Calu3 (cell line): Measurements from ENCODE around the gene DEAF1. TPM values are rescaled to one million over a fixed set of nuclear protein-coding genes. Genes with fewer than 3 reads are reported as not detected.

ENCODE experiments used
- BruUV-seq: library from RNA; stranded (reverse); fragments of 400-500 nt; replicated peaks from 2 replicates; lab custom pipeline; 2021; lab: Mats Ljungman, UMichigan
- CTCF ChIA-PET: fragments of 300-600 bp; sonication (Branson Sonifier 250); formaldehyde crosslinking; loops from one replicate; lab custom pipeline; 2022; ENCODE audit warnings: antibody characterized with exemption; lab: Charles Lee
- DNase-seq: peaks from one replicate; pipeline ENCODE4 v3.0.0; 2022
- H3K27ac Mint-ChIP-seq: one replicate; pipeline ENCODE4 v1.8.0; 2022; ENCODE audit warnings: mixed read lengths; ENCODE audit not compliant: unreplicated experiment
- H3K27me3 Mint-ChIP-seq: one replicate; pipeline ENCODE4 v1.8.0; 2022; ENCODE audit warnings: mixed read lengths; ENCODE audit not compliant: unreplicated experiment
- H3K36me3 Mint-ChIP-seq: one replicate; pipeline ENCODE4 v1.8.0; 2022; ENCODE audit warnings: mild to moderate bottlenecking, moderate library complexity, mixed read lengths; ENCODE audit not compliant: insufficient read depth, unreplicated experiment
- H3K4me1 Mint-ChIP-seq: one replicate; pipeline ENCODE4 v1.8.0; 2022; ENCODE audit warnings: mild to moderate bottlenecking, low read depth, mixed read lengths; ENCODE audit not compliant: unreplicated experiment
- H3K4me3 Mint-ChIP-seq: one replicate; pipeline ENCODE4 v1.8.0; 2022; ENCODE audit warnings: mild to moderate bottlenecking, low read depth, moderate library complexity, mixed read lengths; ENCODE audit not compliant: unreplicated experiment
- H3K9me3 Mint-ChIP-seq: one replicate; pipeline ENCODE4 v1.8.0; 2022; ENCODE audit warnings: low read depth, mixed read lengths; ENCODE audit not compliant: unreplicated experiment
- intact Hi-C: fragments of 100-400 bp; cut with micrococcal nuclease; formaldehyde crosslinking; loops from one replicate; pipeline ENCODE4 v1.10.0; 2022; ENCODE audit not compliant: unreplicated experiment
- total RNA-seq: library from RNA; stranded (reverse); gene quantifications from 2 replicates; pipeline ENCODE4 v1.2.3, GENCODE V29; 2022
- TF ChIP-seq, protein P1 (sequence below): fragments of 200-600 bp; IDR thresholded peaks from one replicate; pipeline ENCODE4 v1.8.0; 2022; ENCODE audit warnings: antibody characterized with exemption; ENCODE audit not compliant: unreplicated experiment

DEAF1 gene
- total RNA-seq, 1 experiment from 2014 or later: 57.0 TPM

DNA sequence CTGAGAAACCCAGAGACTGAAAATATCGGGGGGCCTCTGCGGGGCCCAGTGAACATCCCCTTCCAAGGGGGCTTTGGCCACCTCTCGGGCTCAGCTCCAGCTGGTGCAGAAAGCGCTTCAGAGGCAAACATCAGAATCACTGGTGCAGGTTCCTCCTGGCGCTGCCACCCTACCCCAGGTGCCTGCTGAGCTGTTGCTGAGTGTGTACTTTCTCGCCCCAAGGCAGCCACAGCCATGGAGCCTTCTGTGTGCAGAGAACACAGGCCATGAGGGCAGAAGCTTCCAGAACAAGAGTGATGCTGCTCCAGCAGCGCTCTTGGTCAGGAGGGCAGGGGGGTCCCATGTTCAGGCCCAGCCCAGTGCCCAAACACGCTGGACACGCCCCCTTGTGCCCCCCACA is 51.7 kb downstream of the DEAF1 start:
- Mint-ChIP-seq H3K36me3 (peaks cover 48% of the 10 kb centered on the region), H3K9me3 (no peaks in the 10 kb centered on the region), H3K27ac (no peak overlapping the region), H3K4me1 (no peaks in the 10 kb centered on the region), H3K4me3 (no peak overlapping the region), H3K27me3 (no peaks in the 10 kb centered on the region)
- CTCF ChIA-PET: no interaction called here
- no TSS peak for BruUV-seq
- no peak for DNase-seq
- TF ChIP-seq, protein P1, sequence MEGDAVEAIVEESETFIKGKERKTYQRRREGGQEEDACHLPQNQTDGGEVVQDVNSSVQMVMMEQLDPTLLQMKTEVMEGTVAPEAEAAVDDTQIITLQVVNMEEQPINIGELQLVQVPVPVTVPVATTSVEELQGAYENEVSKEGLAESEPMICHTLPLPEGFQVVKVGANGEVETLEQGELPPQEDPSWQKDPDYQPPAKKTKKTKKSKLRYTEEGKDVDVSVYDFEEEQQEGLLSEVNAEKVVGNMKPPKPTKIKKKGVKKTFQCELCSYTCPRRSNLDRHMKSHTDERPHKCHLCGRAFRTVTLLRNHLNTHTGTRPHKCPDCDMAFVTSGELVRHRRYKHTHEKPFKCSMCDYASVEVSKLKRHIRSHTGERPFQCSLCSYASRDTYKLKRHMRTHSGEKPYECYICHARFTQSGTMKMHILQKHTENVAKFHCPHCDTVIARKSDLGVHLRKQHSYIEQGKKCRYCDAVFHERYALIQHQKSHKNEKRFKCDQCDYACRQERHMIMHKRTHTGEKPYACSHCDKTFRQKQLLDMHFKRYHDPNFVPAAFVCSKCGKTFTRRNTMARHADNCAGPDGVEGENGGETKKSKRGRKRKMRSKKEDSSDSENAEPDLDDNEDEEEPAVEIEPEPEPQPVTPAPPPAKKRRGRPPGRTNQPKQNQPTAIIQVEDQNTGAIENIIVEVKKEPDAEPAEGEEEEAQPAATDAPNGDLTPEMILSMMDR: no peak
- intact Hi-C loops: no loop called here

DNA sequence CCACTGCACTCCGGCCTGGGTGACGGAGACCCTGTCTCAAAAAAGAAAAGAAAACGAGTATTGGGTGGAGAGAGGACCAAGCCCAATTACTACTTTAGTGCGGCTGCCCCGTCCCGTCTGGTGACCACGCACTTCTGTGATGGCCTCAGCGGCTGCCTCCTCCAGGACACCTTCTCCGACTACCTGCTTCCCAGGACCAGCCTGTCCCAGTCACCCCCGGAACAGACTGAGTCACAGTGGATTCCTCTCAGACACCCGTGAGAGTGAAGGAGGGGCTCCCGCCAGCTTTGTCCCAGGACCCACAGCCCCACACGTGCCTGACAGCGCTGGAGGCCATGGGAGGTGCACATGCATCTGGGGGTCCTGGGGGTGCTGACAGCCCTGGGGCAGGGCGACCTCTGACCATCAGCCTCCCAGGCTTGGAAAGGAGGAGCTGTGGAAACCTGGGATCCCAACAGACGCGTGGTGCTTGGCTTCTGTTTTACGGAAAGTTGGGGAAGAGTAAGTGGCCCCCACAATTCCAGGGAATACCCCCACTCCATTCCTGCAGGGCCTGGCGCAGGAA is 53.1 kb downstream of the DEAF1 start:
- no peak overlapping the region for H3K4me3 Mint-ChIP-seq
- BruUV-seq: no TSS peak
- no peak overlapping the region for H3K27ac Mint-ChIP-seq
- intact Hi-C loops: no loop called here
- TF ChIP-seq, protein P1: no peak
- CTCF ChIA-PET: no interaction called here
- no peak for DNase-seq
- H3K36me3 Mint-ChIP-seq: peaks cover 50% of the 10 kb centered on the region
- H3K9me3 Mint-ChIP-seq: no peaks in the 10 kb centered on the region
- no peaks in the 10 kb centered on the region for H3K27me3 Mint-ChIP-seq
- H3K4me1 Mint-ChIP-seq: no peaks in the 10 kb centered on the region

DNA sequence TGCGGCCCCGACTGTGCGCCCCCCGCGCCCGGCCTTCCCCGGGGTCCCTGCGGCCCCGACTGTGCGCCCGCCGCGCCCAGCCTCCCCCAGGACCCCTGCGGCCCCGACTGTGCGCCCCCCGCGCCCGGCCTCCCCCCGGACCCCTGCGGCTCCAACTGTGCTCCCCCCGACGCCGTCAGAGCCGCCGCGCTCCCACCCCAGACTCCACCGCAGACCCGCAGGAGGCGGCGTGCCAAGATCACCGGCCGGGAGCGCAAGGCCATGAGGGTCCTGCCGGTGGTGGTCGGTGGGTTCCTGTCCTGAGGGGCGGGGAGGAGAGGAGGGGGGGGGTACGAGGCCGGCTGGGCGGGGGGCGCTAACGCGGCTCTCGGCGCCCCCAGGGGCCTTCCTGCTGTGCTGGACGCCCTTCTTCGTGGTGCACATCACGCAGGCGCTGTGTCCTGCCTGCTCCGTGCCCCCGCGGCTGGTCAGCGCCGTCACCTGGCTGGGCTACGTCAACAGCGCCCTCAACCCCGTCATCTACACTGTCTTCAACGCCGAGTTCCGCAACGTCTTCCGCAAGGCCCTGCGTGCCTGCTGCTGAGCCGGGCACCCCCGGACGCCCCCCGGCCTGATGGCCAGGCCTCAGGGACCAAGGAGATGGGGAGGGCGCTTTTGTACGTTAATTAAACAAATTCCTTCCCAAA is 54.9 kb downstream of the DEAF1 start:
- no peak overlapping the region for H3K4me3 Mint-ChIP-seq
- H3K4me1 Mint-ChIP-seq: no peaks in the 10 kb centered on the region
- H3K27ac Mint-ChIP-seq: no peak overlapping the region
- no TSS peak for BruUV-seq
- TF ChIP-seq, protein P1: no peak
- H3K27me3 Mint-ChIP-seq: no peaks in the 10 kb centered on the region
- DNase-seq: no peak
- no peaks in the 10 kb centered on the region for H3K9me3 Mint-ChIP-seq
- H3K36me3 Mint-ChIP-seq: peaks cover 60% of the 10 kb centered on the region
- CTCF ChIA-PET: no interaction called here
- intact Hi-C loops: no loop called here

DNA sequence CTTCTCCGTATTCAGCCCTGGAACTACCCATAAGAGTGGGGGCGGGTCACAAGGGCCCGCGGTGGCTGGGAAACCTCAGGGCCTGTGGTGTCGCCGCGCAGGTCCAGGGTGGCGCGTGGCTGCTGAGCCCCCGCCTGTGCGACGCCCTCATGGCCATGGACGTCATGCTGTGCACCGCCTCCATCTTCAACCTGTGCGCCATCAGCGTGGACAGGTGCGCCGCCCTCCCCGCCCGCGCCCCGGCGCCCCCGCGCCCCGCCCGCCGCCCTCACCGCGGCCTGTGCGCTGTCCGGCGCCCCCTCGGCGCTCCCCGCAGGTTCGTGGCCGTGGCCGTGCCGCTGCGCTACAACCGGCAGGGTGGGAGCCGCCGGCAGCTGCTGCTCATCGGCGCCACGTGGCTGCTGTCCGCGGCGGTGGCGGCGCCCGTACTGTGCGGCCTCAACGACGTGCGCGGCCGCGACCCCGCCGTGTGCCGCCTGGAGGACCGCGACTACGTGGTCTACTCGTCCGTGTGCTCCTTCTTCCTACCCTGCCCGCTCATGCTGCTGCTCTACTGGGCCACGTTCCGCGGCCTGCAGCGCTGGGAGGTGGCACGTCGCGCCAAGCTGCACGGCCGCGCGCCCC is 55.6 kb downstream of the DEAF1 start:
- DNase-seq: no peak
- no peaks in the 10 kb centered on the region for H3K9me3 Mint-ChIP-seq
- no TSS peak for BruUV-seq
- TF ChIP-seq, protein P1: no peak
- CTCF ChIA-PET: no interaction called here
- H3K4me1 Mint-ChIP-seq: no peaks in the 10 kb centered on the region
- H3K27me3 Mint-ChIP-seq: no peaks in the 10 kb centered on the region
- no peak overlapping the region for H3K27ac Mint-ChIP-seq
- H3K36me3 Mint-ChIP-seq: peaks cover 54% of the 10 kb centered on the region
- H3K4me3 Mint-ChIP-seq: no peak overlapping the region
- intact Hi-C loops: no loop called here
